Measurements from ENCODE around the gene TRAF1. TPM values are rescaled to one million over a fixed set of nuclear protein-coding genes. Genes with fewer than 3 reads are reported as not detected.

Gene TRAF1
- total and polyA plus RNA-seq, 10 of the 15 experiments (the other 5 are each of a cell fraction or from before 2014, with no cell fraction given) = 13.8 to 163 (median 128) TPM

DNA sequence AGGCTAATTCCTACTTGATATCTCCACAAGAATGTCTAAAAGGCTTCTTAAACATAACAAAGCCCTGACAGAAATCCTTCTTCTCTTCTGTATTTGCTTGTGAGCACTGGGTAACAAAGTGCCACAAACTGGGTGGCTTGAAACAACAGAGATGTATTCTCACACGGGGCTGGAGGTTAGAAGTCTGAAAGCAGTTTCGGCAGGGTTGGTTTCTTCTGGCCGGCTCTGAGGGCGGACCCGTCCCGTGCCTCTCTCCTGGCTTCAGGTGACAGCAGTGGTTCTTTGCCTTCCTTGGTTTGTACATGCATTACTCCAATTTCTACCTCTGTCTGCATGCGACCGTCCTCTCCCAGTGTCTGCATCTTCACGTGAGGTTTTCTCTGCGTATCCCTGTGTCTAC lies 14.0 kb upstream of the TRAF1 start:
- ChIA-PET CTCF (interaction anchor here (8.2 to 11.9 kb wide), 2 partner anchors 18 to 73 kb away, joined by 70 to 110 read pairs; no protein-coding TSS in a partner anchor), RAD21 (ENCODE audit: unreplicated experiment) (no interaction called here), SMC1A (ENCODE audit: uncharacterized antibody, unreplicated experiment) (interaction anchor here (1.5 to 26.1 kb wide), 3 partner anchors 11 to 47 kb away, joined by 3 to 522 read pairs (median 3); no protein-coding TSS in a partner anchor), POLR2A (interaction anchor here (12.7 kb wide), 1 partner anchor 20 kb away, joined by 224 read pairs; no protein-coding TSS in a partner anchor)
- no peaks in the 10 kb centered on the region for H3K9me3 ChIP-seq (replicated peaks; ENCODE audit: control insufficient read depth, insufficient read depth, low read length)
- H3K4me3 ChIP-seq = no peak overlapping the region
- H3K4me1 ChIP-seq (ENCODE audit: control insufficient read depth, insufficient read depth, low read length) = peaks cover 26% of the 10 kb centered on the region
- H3K27me3 ChIP-seq (replicated peaks in 1 of 2; ENCODE audit: control insufficient read depth in 2 of 2, insufficient read depth in 2 of 2, low read length in 1 of 2) = no peaks in the 10 kb centered on the region
- no peaks in the 10 kb centered on the region for H4K20me1 ChIP-seq (ENCODE audit: control insufficient read depth, insufficient read depth)
- H3K79me2 ChIP-seq (ENCODE audit: control insufficient read depth, insufficient read depth, low read length) = no peaks in the 10 kb centered on the region; the same call in 1 of the 2 replicates
- H3K36me3 ChIP-seq (ENCODE audit: control insufficient read depth in 2 of 2, insufficient read depth in 2 of 2, low read length in 1 of 2) = no peaks in the 10 kb centered on the region
- no peak for ATAC-seq
- TF ChIP-seq RELA (IDR thresholded peaks at IDR 0.05; ENCODE audit: borderline replicate concordance, partially characterized antibody) = no peak
- TF ChIP-seq NR2C1 (IDR thresholded peaks at IDR 0.05) = no peak
- no peak for TF ChIP-seq ZNF384 (IDR thresholded peaks at IDR 0.05; ENCODE audit: borderline replicate concordance, low read depth, low read length)
- TF ChIP-seq TAF1 (IDR thresholded peaks at IDR 0.05; ENCODE audit: borderline replicate concordance, low read depth, low read length) = no peak
- TF ChIP-seq, protein P1, sequence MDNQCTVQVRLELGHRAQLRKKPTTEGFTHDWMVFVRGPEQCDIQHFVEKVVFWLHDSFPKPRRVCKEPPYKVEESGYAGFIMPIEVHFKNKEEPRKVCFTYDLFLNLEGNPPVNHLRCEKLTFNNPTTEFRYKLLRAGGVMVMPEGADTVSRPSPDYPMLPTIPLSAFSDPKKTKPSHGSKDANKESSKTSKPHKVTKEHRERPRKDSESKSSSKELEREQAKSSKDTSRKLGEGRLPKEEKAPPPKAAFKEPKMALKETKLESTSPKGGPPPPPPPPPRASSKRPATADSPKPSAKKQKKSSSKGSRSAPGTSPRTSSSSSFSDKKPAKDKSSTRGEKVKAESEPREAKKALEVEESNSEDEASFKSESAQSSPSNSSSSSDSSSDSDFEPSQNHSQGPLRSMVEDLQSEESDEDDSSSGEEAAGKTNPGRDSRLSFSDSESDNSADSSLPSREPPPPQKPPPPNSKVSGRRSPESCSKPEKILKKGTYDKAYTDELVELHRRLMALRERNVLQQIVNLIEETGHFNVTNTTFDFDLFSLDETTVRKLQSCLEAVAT (IDR thresholded peaks at IDR 0.05) = no peak
- no peak for TF ChIP-seq CREM (IDR thresholded peaks at IDR 0.05; ENCODE audit: low read depth)
- TF ChIP-seq RB1 (IDR thresholded peaks at IDR 0.05; ENCODE audit: borderline replicate concordance) = no peak
- TF ChIP-seq ZBED1 (IDR thresholded peaks at IDR 0.05; ENCODE audit: borderline replicate concordance) = no peak
- no peak for TF ChIP-seq SUZ12 (IDR thresholded peaks at IDR 0.05; ENCODE audit: unreplicated experiment)
- TF ChIP-seq SMAD5 (IDR thresholded peaks at IDR 0.05; ENCODE audit: low read depth) = no peak
- no peak for TF ChIP-seq PBX3 (IDR thresholded peaks at IDR 0.05; ENCODE audit: insufficient replicate concordance, low read depth, low read length)
- TF ChIP-seq, protein P2, sequence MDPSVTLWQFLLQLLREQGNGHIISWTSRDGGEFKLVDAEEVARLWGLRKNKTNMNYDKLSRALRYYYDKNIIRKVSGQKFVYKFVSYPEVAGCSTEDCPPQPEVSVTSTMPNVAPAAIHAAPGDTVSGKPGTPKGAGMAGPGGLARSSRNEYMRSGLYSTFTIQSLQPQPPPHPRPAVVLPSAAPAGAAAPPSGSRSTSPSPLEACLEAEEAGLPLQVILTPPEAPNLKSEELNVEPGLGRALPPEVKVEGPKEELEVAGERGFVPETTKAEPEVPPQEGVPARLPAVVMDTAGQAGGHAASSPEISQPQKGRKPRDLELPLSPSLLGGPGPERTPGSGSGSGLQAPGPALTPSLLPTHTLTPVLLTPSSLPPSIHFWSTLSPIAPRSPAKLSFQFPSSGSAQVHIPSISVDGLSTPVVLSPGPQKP (IDR thresholded peaks at IDR 0.05; ENCODE audit: low read depth, low read length) = no peak
- TF ChIP-seq RCOR1 (conservative IDR thresholded peaks at IDR 0.05; ENCODE audit: low read depth, low read length) = no peak
- TF ChIP-seq MEF2B (IDR thresholded peaks at IDR 0.05; ENCODE audit: partially characterized antibody, poor library complexity, severe bottlenecking) = no peak
- TF ChIP-seq SP1 (IDR thresholded peaks at IDR 0.05; ENCODE audit: low read depth, low read length) = no peak
- FAIRE-seq = no peak
- no peak overlapping the region for H2AFZ ChIP-seq (ENCODE audit: control insufficient read depth, low read depth, low read length)
- no peak overlapping the region for H3K4me2 ChIP-seq (ENCODE audit: control insufficient read depth, insufficient read depth)
- H3K27ac ChIP-seq (ENCODE audit: control insufficient read depth, insufficient read depth) = no peak overlapping the region
- 87% methylated on average over 10 of the region's 10 CpGs for WGBS (ENCODE audit: insufficient coverage, insufficient replicate concordance, low lambda C conversion rate, missing lambda C conversion rate)
- BruUV-seq (replicated peaks) = no TSS peak
- H3K9ac ChIP-seq (ENCODE audit: control insufficient read depth, insufficient read depth, low read length) = no peak overlapping the region
- no peak for DNase-seq (ENCODE audit: low read depth, low spot score)
- intact Hi-C loops (cut with micrococcal nuclease; ENCODE audit: unreplicated experiment) (loop anchor here (1.0 kb wide), 1 partner anchor 36 kb away; no protein-coding TSS in a partner anchor), in situ Hi-C loops (cut with MboI) (no loop called here)
